HL-60 (cell line): ENCODE data around the gene GSTM3.

Source experiments
- DNase-seq, 2 experiments: peaks; one replicate each; pipeline ENCODE4 v3.0.0-alpha.2; 2010 to 2020; ENCODE audit warnings: low read depth in 1 of 2, low spot score in 1 of 2
- H3K27ac ChIP-seq: fragments of 250-450 bp; sonication (Bioruptor Pico); replicated peaks from 2 replicates; pipeline ENCODE4 v1.5.1; 2020; ENCODE audit warnings: mild to moderate bottlenecking, moderate library complexity
- H3K27me3 ChIP-seq: fragments of 250-450 bp; sonication (Bioruptor Pico); 2 replicates; pipeline ENCODE4 v1.5.1; 2021; ENCODE audit warnings: mild to moderate bottlenecking, moderate library complexity; ENCODE audit not compliant: insufficient read depth, poor library complexity, severe bottlenecking
- H3K4me3 ChIP-seq: replicated peaks from 2 replicates; pipeline ENCODE4 v1.5.1; 2011; ENCODE audit warnings: mild to moderate bottlenecking, control low read depth, low read length; ENCODE audit not compliant: insufficient read depth
- GABPA ChIP-seq: IDR thresholded peaks from 2 replicates; pipeline ENCODE4 v1.6.1; 2012; ENCODE audit warnings: low read depth
- POLR2AphosphoS5 ChIP-seq: IDR thresholded peaks from 2 replicates; pipeline ENCODE4 v1.6.1; 2012; ENCODE audit warnings: low read depth
- SPI1 ChIP-seq: IDR thresholded peaks from 2 replicates; pipeline ENCODE4 v1.6.1; 2012; ENCODE audit warnings: low read depth, mild to moderate bottlenecking, borderline replicate concordance
- TF ChIP-seq, protein P1 (sequence below): IDR thresholded peaks from 2 replicates; pipeline ENCODE4 v1.6.1; 2012; ENCODE audit warnings: low read depth; ENCODE audit not compliant: insufficient replicate concordance
- TF ChIP-seq, protein P2 (sequence below): IDR thresholded peaks from one replicate; pipeline ENCODE4 v1.5.1; 2011; ENCODE audit warnings: low read length, control low read depth, inconsistent platforms; ENCODE audit not compliant: insufficient read depth

The GSTM3 gene

DNA sequence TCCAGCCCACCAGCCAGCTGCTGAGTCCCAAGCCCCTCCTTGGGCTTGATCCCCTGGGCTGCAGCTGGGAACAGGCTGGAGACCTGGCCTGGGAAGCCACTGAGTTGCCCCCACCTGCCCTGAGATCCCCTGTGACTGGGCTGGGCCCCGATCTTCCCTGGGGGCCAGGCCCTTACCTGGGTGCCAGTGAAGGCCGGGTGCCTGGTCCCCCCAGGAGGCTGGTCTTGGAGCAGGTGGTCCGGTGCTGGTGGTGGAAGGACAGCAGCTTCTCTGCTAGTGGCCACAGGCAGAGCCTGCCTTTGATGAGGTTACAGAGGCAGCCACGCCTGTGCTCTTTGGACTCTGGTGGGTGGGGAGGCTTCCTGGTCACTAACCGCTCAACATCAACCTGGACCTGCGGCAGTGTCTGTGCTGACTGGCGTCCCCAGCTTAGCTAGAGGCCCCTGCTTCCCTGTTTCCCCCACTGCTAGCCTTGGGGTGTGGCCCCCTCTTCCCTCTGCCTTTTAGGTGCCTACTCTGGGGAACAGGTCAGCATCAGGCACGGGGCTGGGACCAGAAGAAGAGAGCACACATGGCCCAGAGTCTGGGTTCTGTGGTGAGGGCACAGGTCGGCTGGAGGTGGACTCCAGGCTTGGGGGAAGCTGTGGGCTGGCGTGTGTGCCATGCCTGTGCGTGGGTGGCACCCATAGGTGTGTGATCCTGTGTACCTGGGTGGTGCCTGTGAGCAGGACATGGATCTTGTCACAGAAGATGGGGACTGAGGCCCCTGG lies 23.0 kb upstream of the GSTM3 start, which contains the start of gene EPS8L3:
Gene EPS8L3, minus strand, starts transcription at position 278 of the 770 bp plus-strand sequence. CDS start 2,174 bp downstream, outside the sequence.
- no peaks in the 10 kb centered on the region for H3K27me3 ChIP-seq
- no peak for DNase-seq
- TF ChIP-seq, protein P1, sequence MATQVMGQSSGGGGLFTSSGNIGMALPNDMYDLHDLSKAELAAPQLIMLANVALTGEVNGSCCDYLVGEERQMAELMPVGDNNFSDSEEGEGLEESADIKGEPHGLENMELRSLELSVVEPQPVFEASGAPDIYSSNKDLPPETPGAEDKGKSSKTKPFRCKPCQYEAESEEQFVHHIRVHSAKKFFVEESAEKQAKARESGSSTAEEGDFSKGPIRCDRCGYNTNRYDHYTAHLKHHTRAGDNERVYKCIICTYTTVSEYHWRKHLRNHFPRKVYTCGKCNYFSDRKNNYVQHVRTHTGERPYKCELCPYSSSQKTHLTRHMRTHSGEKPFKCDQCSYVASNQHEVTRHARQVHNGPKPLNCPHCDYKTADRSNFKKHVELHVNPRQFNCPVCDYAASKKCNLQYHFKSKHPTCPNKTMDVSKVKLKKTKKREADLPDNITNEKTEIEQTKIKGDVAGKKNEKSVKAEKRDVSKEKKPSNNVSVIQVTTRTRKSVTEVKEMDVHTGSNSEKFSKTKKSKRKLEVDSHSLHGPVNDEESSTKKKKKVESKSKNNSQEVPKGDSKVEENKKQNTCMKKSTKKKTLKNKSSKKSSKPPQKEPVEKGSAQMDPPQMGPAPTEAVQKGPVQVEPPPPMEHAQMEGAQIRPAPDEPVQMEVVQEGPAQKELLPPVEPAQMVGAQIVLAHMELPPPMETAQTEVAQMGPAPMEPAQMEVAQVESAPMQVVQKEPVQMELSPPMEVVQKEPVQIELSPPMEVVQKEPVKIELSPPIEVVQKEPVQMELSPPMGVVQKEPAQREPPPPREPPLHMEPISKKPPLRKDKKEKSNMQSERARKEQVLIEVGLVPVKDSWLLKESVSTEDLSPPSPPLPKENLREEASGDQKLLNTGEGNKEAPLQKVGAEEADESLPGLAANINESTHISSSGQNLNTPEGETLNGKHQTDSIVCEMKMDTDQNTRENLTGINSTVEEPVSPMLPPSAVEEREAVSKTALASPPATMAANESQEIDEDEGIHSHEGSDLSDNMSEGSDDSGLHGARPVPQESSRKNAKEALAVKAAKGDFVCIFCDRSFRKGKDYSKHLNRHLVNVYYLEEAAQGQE: no peak
- TF ChIP-seq, protein P2, sequence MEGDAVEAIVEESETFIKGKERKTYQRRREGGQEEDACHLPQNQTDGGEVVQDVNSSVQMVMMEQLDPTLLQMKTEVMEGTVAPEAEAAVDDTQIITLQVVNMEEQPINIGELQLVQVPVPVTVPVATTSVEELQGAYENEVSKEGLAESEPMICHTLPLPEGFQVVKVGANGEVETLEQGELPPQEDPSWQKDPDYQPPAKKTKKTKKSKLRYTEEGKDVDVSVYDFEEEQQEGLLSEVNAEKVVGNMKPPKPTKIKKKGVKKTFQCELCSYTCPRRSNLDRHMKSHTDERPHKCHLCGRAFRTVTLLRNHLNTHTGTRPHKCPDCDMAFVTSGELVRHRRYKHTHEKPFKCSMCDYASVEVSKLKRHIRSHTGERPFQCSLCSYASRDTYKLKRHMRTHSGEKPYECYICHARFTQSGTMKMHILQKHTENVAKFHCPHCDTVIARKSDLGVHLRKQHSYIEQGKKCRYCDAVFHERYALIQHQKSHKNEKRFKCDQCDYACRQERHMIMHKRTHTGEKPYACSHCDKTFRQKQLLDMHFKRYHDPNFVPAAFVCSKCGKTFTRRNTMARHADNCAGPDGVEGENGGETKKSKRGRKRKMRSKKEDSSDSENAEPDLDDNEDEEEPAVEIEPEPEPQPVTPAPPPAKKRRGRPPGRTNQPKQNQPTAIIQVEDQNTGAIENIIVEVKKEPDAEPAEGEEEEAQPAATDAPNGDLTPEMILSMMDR: no peak
- TF ChIP-seq POLR2AphosphoS5 (no peak), GABPA (no peak), SPI1 (no peak)
- H3K27ac ChIP-seq: peak within 1 kb of the TSS; percentile 77
- H3K4me3 ChIP-seq: no peak within 1 kb of the TSS

DNA sequence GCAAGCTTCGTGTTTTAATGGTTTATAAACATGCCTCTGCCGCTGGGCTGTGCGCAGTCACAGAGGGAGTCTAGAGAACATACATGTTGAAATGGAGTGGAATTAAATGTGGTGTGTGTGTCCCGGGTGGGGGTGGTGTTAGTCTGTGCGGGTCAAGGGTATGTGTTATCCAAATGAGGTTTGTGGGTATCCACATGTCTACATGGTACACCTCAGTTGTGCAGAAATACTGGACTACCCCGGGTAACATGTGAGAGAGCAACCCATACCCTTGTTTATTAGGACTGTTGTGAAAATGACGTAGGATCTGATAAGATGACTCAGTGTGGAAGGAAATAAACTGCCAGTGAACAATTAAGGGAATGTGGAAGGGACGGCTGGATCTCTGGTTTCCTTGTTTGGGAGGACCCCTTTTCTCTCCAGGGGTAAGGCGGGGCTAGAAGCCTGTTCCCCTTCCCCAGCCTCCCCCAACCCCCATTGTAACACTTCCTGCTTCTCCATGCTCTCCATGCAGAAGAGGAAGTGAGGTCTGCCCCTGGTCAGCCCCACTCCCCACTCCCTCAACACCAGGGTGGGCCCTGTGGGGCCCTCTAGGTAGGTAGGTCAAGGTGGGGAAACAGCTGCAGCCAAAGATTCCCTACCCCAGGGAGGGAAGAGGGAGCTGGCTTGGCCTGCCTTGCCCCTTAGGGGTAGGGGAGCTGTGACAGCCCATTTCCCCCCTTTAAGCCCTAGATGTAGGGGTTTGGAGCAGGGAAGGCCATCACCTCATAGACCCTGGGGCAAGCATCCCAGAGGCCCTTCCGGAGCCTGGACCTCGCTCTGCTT lies 22.2 kb upstream of the GSTM3 start:
- peak; percentile 70 to 84 for DNase-seq
- Histone ChIP-seq H3K27me3 (no peaks in the 10 kb centered on the region), H3K27ac (peak overlapping the region; percentile 77), H3K4me3 (no peak overlapping the region)
- TF ChIP-seq GABPA: no peak
- TF ChIP-seq SPI1: peak; percentile 95
- TF ChIP-seq, protein P1: no peak

DNA sequence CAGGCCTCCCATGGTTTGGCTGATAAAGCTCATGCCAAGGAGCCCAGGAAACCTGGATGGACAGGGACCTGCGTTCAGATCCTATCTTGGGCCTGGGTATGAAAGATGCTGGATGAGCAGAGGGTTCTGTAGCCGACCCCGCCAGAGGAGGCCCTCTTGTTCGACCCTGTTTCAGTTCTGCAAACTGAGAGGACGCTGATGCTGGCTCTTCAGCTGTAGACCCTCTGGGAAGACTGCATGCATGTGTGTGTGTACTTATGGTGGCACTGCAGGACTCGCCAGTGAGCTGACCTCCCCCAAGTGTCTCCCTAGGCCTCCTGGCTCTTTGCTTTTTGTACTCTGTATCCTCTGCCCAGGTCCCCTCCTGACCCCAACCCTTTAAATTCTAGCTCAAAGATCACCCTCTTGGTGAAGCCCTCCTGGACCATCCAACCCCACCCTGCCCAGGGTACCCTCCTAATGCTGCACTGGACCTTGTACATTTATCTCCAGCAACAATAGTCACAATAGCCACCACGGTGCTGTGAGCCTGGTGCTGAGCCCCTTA lies 21.3 kb upstream of the GSTM3 start:
- TF ChIP-seq POLR2AphosphoS5 (no peak), SPI1 (no peak), GABPA (no peak)
- TF ChIP-seq, protein P1: no peak
- TF ChIP-seq, protein P2: no peak
- H3K4me3 ChIP-seq: no peak overlapping the region
- peak overlapping the region; percentile 77; the same call in 1 of the 2 replicates for H3K27ac ChIP-seq
- no peaks in the 10 kb centered on the region for H3K27me3 ChIP-seq
- no peak for DNase-seq
